ENCODE data around the gene TTC21B. TPM values are rescaled to one million over a fixed set of nuclear protein-coding genes. Genes with fewer than 3 reads are reported as not detected.
A peak's percentile ranks its signal among the peaks of the same experiment; 100 is the strongest.

Gene TTC21B
- total RNA-seq, 1 donor from 2014 or later = 12.0 TPM

- Histone ChIP-seq H3K4me1 (ENCODE audit: insufficient read depth, low read length) (no peaks in the 10 kb centered on the region), H3K27ac (ENCODE audit: low read depth, low read length) (no peak overlapping the region), H3K27me3 (ENCODE audit: insufficient read depth, low read length) (no peaks in the 10 kb centered on the region), H3K79me2 (ENCODE audit: insufficient read depth, low read length) (no peaks in the 10 kb centered on the region), H3K4me3 (ENCODE audit: insufficient read depth, low read depth, low read length) (no peak overlapping the region), H4K20me1 (ENCODE audit: insufficient read depth, low read length) (peaks cover 4% of the 10 kb centered on the region), H3K9me3 (ENCODE audit: insufficient read depth, low read depth, low read length) (no peaks in the 10 kb centered on the region), H2AFZ (ENCODE audit: low read depth, low read length) (no peak overlapping the region), H3K36me3 (ENCODE audit: insufficient read depth, low read length) (peaks cover 23% of the 10 kb centered on the region), H3K4me2 (ENCODE audit: low read length) (no peak overlapping the region), H3K9ac (ENCODE audit: low read length) (no peak overlapping the region)
- Mint-ChIP-seq H3K27me3 (ENCODE audit: low read depth, unreplicated experiment) (no peaks in the 10 kb centered on the region), H3K4me3 (ENCODE audit: unreplicated experiment) (no peak overlapping the region), H3K36me3 (ENCODE audit: low read depth, unreplicated experiment) (peaks cover 2% of the 10 kb centered on the region), H3K9me3 (ENCODE audit: unreplicated experiment) (no peaks in the 10 kb centered on the region), H3K4me1 (ENCODE audit: low read depth, unreplicated experiment) (peaks cover 2% of the 10 kb centered on the region), H3K27ac (ENCODE audit: unreplicated experiment) (no peak overlapping the region)
- TF ChIP-seq CTCF (IDR thresholded peaks at IDR 0.05; ENCODE audit: insufficient read depth, low read depth, low read length) = no peak
- no peak for TF ChIP-seq EZH2 (IDR thresholded peaks at IDR 0.05; ENCODE audit: insufficient read depth, low read length)
- FAIRE-seq (peak; percentile 76), DNase-seq (ENCODE audit: low read depth) (no peak)
These were observed 15.3 kb downstream of the TTC21B start for GRCh38 chr2:165938237-165938636.

GRCh38 chr2:165933211-165933910 lies 20.2 kb downstream of the TTC21B start:
- H3K79me2 ChIP-seq (ENCODE audit: insufficient read depth, low read length) = no peaks in the 10 kb centered on the region
- no peak overlapping the region for H3K27ac Mint-ChIP-seq (ENCODE audit: unreplicated experiment)
- H3K9me3 Mint-ChIP-seq (ENCODE audit: unreplicated experiment) = no peaks in the 10 kb centered on the region
- H3K9ac ChIP-seq (ENCODE audit: low read length) = no peak overlapping the region
- H3K4me3 Mint-ChIP-seq (ENCODE audit: unreplicated experiment) = no peak overlapping the region
- H3K4me2 ChIP-seq (ENCODE audit: low read length) = no peak overlapping the region
- H3K9me3 ChIP-seq (ENCODE audit: insufficient read depth, low read depth, low read length) = no peaks in the 10 kb centered on the region
- H3K27ac ChIP-seq (ENCODE audit: low read depth, low read length) = no peak overlapping the region
- H3K36me3 ChIP-seq (ENCODE audit: insufficient read depth, low read length) = peaks cover 10% of the 10 kb centered on the region
- H2AFZ ChIP-seq (ENCODE audit: low read depth, low read length) = no peak overlapping the region
- FAIRE-seq (no peak), DNase-seq (ENCODE audit: low read depth) (no peak)
- no peaks in the 10 kb centered on the region for H3K27me3 Mint-ChIP-seq (ENCODE audit: low read depth, unreplicated experiment)
- no peak overlapping the region for H3K4me3 ChIP-seq (ENCODE audit: insufficient read depth, low read depth, low read length)
- H3K4me1 Mint-ChIP-seq (ENCODE audit: low read depth, unreplicated experiment) = peaks cover 2% of the 10 kb centered on the region
- no peaks in the 10 kb centered on the region for H3K27me3 ChIP-seq (ENCODE audit: insufficient read depth, low read length)
- H3K4me1 ChIP-seq (ENCODE audit: insufficient read depth, low read length) = no peaks in the 10 kb centered on the region
- H3K36me3 Mint-ChIP-seq (ENCODE audit: low read depth, unreplicated experiment) = peaks cover 3% of the 10 kb centered on the region
- H4K20me1 ChIP-seq (ENCODE audit: insufficient read depth, low read length) = peaks cover 2% of the 10 kb centered on the region
- TF ChIP-seq EZH2 (IDR thresholded peaks at IDR 0.05; ENCODE audit: insufficient read depth, low read length) (no peak), CTCF (IDR thresholded peaks at IDR 0.05; ENCODE audit: insufficient read depth, low read depth, low read length) (no peak)

DNA sequence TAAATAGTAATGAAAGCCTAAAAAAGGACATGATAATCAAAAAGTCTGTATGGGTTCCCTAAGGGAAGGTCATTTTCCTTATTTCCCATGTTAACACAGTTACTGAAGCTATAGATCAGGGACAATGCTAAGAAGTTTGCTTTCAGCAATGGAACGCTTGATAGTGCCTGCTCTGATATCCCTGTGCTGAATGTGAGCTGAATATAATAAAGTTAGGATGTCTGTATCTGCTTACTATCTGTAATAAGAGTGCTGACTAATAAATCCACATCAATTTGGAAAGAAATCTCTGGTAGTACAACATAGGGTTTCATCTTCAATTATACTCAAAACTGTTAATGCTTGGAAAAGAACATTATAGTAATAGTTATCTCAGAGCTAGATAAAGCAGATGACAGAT lies 25.8 kb downstream of the TTC21B start:
- DNase-seq (ENCODE audit: low read depth) (no peak), FAIRE-seq (peak; percentile 17)
- Histone ChIP-seq H3K4me1 (ENCODE audit: insufficient read depth, low read length) (no peaks in the 10 kb centered on the region), H3K9me3 (ENCODE audit: insufficient read depth, low read depth, low read length) (no peaks in the 10 kb centered on the region), H4K20me1 (ENCODE audit: insufficient read depth, low read length) (no peaks in the 10 kb centered on the region), H3K4me3 (ENCODE audit: insufficient read depth, low read depth, low read length) (no peak overlapping the region), H3K79me2 (ENCODE audit: insufficient read depth, low read length) (no peaks in the 10 kb centered on the region), H3K36me3 (ENCODE audit: insufficient read depth, low read length) (peaks cover 14% of the 10 kb centered on the region), H2AFZ (ENCODE audit: low read depth, low read length) (no peak overlapping the region), H3K27me3 (ENCODE audit: insufficient read depth, low read length) (no peaks in the 10 kb centered on the region), H3K9ac (ENCODE audit: low read length) (no peak overlapping the region), H3K27ac (ENCODE audit: low read depth, low read length) (no peak overlapping the region), H3K4me2 (ENCODE audit: low read length) (no peak overlapping the region)
- H3K4me3 Mint-ChIP-seq (ENCODE audit: unreplicated experiment) = no peak overlapping the region
- H3K36me3 Mint-ChIP-seq (ENCODE audit: low read depth, unreplicated experiment) = peaks cover 4% of the 10 kb centered on the region
- H3K27ac Mint-ChIP-seq (ENCODE audit: unreplicated experiment) = no peak overlapping the region
- no peaks in the 10 kb centered on the region for H3K27me3 Mint-ChIP-seq (ENCODE audit: low read depth, unreplicated experiment)
- H3K9me3 Mint-ChIP-seq (ENCODE audit: unreplicated experiment) = no peaks in the 10 kb centered on the region
- peaks cover 6% of the 10 kb centered on the region for H3K4me1 Mint-ChIP-seq (ENCODE audit: low read depth, unreplicated experiment)
- TF ChIP-seq EZH2 (IDR thresholded peaks at IDR 0.05; ENCODE audit: insufficient read depth, low read length) (no peak), CTCF (IDR thresholded peaks at IDR 0.05; ENCODE audit: insufficient read depth, low read depth, low read length) (no peak)

Data from astrocyte (in vitro differentiated cells and primary cell).